ENCODE results near the gene ZMYND11. TPM values are rescaled to one million over a fixed set of nuclear protein-coding genes. Genes with fewer than 3 reads are reported as not detected.

The ZMYND11 gene
- total and polyA plus RNA-seq, 2 of the 8 experiments (the other 6 are each of a cell fraction or from before 2014, with no cell fraction given) = 7.5 to 26.6 TPM

GRCh38 chr10:208616-209015 lies 73.4 kb downstream of the ZMYND11 start (continued):
- no peak for TF ChIP-seq CHD7 (IDR thresholded peaks at IDR 0.05; ENCODE audit: insufficient replicate concordance, low read length)
- no peak for TF ChIP-seq BRCA1 (IDR thresholded peaks at IDR 0.05; ENCODE audit: low read depth, low read length)
- TF ChIP-seq SUZ12 (IDR thresholded peaks at IDR 0.05; ENCODE audit: low read length) = no peak
- TF ChIP-seq CTBP2 (IDR thresholded peaks at IDR 0.05; ENCODE audit: borderline replicate concordance, insufficient read depth, insufficient read length, low read length) = no peak
- TF ChIP-seq HDAC2 (IDR thresholded peaks at IDR 0.05; ENCODE audit: borderline replicate concordance in 1 of 2, low read depth in 2 of 2, low read length in 2 of 2) = no peak
- TF ChIP-seq RXRA (IDR thresholded peaks at IDR 0.05; ENCODE audit: insufficient read depth, low read depth, low read length) = no peak
- TF ChIP-seq EGR1 (IDR thresholded peaks at IDR 0.05; ENCODE audit: borderline replicate concordance, low read depth, low read length) = no peak
- TF ChIP-seq CBX8 (IDR thresholded peaks at IDR 0.05; ENCODE audit: borderline replicate concordance, low read depth, low read length) = no peak
- TF ChIP-seq, protein P1, sequence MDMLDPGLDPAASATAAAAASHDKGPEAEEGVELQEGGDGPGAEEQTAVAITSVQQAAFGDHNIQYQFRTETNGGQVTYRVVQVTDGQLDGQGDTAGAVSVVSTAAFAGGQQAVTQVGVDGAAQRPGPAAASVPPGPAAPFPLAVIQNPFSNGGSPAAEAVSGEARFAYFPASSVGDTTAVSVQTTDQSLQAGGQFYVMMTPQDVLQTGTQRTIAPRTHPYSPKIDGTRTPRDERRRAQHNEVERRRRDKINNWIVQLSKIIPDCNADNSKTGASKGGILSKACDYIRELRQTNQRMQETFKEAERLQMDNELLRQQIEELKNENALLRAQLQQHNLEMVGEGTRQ (IDR thresholded peaks at IDR 0.05; ENCODE audit: low read length) = no peak
- no peak for TF ChIP-seq ASH2L (IDR thresholded peaks at IDR 0.05; ENCODE audit: low read length)
